ENCODE results near the gene DOC2B.
"Not testable (repeated sequence)": the region's sequence is repeated elsewhere in the genome, so short reads cannot be mapped to it uniquely, and the experiment has no call there.

DOC2B gene

DNA sequence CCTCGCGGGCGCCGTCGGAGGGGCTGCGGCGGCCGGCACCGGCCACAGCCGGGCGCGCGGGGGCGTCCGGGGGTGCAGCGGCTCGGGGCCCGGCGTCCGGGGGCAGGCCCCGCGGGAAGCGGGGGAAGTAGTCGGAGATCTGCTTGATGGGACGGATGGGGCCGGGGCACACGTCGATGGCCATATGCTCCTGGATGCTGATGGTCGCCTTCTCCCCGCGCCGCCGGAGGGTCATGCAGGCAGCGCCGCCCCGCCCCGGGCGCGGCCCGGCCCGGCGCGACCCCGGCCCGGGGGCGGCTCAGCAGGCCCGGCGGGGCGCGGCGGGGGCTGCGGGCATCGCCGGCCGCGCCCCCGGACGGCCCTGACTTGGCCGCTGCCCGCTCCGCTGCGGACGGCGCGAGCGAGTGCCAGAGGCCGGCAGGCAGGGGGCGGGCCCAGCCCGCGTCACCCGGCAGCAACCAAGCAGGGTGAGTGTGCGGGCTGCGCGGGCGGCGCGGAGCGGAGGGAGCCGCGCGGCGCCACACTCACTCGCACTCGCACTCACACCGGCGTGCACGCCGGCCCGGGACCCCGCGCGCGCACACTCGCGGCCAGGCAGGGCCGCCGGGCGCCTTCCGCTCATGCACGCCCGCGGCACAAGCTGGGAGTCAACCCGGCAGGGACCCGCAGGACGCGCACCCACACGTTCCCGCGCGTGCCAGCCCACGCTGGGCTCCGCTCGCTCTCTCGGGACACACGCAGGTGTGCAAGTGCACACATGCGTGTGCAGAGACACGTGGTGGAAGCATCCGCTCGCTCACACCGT is at the start of gene DOC2B:
DOC2B (minus strand) TSS at position 406 of the 805 bp plus-strand sequence; CDS start at position 235, 171 bp downstream.
- no peak for DNase-seq

DNA sequence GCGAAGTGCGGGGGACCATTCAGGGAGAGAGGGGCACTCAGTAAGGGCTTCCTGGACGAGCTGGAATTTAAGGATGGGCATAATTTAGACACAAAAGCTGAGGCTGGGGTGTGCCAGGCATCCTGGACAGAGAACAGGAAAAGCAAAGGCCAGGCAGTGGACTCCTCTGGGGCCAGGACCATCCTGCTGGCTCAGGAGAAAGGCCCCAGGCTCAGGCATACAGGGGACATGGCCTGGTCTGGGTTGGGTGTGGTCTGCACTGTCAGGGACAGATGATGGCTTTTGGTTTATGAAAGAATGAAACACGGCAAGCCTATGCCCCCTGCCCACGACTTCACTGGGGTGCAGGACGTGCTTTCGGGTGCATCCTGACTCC is 48.9 kb upstream of the DOC2B start:
- no peak for DNase-seq

DNA sequence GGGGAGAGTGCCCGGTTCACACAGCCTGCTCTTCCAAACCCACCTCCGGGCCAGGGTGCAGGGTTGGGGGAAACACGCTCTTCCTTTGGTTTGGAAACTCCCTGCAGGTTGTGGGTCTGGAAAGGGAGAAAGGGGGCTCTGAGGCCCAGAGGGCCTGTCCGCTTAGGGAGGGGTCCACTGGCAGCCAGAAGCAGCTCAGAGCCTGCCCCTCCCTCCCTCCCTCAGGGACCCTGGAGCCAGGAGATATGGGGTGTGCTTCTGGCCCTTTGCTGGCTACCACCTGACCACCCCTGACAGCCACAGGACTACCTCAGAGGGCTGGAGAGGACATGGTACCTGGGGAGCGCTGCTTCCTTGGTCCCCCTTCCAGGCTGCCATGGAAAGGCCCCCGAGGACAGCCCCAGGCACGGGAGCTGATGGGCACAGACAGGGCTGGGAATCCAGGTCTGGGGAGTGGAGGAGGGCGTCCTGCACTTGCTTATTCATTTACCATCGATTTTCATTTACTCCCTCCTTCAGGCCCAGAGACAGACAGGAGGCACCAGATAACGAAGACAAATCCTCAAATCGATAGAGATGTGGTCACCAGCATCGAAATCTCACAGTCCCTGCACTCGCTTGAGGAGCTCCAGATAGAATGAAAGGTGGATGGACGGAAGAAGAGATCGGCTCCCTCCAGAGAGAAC is 48.4 kb upstream of the DOC2B start:
- DNase-seq: no peak

DNA sequence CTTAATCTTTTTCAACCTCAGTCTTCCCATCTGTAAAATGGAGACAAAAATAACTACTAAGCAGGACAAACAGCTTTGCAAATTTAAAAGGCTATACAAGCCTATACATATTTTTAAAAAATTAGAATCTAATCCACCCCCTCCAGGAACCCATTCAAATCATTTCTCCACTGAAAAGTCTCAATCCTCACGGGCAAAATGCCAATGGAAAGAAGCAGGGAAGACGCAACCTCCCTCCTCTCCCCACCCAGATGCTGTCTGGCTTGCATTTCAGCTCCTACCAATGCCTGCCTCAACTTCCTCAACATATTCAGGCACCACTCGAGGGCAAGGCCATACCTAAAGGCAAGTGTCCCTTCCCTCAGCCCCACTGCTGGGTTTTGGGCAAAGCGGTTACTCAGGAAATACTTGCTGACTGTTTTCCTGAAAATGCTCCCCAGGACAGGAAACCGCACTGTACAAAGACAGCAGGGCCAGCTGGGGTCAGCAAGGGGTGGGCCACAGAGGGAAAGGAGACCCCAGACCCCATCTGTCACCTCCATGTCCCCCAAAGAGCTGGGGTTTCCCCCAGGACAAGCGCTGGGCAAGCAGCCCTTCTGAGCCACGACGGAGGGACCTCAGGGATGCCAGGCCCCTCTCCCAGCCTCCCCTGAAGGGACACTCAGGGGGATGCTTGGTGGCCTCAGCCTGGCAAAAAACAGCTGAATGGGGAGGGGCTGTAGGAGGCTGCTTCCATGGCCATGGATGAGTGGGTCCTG is 47.7 kb upstream of the DOC2B start:
- DNase-seq: no peak

DNA sequence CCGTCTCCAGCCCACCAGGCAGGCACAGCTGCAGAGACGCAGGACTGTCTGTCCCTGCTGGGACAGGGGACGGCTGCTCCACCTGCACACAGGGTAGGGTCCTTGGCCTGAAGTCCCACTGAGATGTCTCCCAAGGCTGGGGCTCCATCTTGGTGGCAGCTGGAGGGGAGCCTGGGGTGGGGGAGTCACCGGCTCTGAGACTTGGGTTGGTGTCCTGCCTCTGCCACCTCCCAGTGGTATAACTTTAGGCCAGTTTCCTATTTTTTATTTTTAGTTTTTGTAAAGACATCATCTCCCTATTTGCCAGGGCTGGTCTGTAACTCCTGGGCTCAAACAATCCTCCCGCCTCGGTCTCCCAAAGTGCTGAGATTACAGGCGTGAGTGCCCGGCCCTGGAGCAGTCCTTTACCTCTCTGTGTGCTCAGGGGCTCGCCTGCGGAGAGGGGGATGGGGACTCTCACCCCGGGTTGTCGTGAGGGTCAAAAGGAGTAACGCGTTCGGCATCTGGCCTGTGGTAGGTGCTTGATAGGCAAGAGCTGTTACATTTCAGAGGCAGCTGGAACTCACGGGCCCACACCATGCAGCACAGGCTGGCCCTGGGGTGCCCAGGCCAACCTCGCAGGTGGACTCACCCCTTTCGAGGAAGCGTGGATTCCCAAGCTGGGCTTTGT is 46.6 kb upstream of the DOC2B start:
- no peak for DNase-seq

DNA sequence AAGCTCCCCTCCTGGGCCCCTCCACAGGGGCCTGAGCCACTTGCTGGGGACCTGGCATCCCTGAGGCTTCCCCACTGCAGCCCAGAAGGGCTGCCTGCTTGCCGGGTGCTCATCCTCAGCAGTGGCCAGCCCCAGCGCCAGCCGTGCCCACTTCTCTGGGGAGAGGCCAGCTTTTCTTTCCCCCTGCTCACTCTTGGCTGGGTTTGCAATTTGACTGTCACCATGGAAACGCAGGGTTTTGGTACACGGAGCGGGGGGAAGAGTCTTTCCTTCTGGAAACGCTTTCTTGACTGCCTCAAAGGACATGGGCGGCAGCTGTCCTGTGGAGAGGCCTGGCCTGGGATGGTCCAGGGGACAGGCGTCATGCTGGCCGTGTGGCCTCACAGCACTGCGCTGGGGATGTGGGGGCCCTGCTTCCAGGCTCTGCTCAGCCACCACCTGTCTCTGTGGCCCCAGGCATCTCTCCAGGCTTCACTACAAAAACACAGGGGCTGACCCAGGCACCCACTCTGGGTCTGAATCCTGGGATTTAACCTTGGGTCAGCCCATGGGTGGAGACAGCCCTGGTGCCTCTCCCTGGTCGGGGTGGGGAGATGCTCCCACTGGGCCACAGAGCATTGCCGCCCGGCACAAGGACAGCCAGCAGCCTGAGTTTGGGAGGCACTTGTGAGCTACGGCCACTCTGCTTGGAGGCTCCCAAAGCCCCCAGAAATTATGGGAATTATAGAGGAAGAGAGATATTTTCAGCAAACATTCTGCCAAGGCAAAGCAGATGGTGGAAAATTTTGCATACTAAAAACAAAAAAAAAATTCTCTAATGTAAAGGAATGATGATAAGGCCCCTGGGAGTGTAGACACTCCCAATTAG is 45.9 kb upstream of the DOC2B start:
- no peak for DNase-seq

DNA sequence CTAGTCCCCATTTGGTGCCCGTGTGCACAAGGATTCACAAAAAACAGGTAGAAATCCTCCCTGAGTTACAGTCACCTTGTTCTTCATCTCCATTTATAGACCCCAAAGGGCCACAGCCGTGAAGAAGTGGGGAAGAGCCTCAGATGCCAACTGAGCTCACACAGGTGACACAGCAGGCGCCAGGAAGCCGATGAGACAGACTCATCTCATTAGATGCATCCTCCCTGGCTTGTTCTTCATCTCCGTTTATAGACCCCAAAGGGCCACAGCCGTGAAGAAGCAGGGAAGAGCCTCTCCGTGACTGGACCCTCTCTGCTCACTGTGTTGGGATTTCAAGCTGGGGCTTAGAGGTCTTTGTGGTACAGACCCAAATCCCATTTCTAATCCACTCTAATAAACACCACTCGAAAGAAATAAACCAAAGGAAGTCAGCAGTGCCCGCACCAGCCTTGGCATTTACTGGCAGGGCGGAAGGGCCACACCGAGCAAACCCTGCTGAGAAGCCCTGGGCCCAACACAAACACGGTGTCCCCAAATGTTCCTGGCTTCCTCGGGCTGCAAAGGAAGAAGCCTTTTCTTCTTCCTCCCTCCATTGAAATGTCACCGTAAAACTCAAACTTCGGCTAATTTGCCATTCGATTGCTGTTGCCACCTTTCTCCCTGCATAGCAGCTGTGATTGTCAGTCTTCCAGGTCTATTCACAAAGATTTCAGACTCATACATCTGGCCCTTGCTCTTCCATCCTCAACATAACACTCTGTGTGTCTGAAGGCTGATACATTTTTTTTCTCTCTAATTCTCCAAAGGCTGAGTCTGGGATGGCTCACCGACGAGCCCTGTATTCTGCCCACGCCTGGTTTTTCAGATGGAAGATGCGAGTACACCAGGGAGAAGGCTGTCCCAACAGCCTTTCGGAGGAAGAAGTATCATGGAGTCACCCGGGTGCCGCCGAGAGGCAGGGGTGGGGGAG is 44.9 kb upstream of the DOC2B start:
- DNase-seq: no peak

DNA sequence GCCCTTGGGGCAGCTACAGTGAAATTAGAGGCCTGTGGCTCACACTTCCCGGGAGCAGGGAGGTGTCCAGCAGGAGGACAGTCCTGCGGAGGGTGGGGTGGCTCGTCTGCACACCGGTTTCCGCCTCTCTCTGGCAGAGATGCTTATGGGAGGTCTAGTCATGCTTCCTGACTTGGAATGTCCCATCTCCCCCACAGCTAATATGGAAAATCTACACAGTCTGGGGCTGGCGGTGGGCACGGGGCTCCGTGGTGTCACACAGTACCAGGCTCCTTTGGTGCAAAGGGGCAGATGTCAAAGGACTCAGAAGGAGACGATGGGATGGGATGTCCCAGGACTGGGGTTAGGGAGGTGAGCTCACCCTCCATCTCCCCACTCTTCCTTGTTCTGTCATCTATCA is 44.1 kb upstream of the DOC2B start:
- DNase-seq: no peak

DNA sequence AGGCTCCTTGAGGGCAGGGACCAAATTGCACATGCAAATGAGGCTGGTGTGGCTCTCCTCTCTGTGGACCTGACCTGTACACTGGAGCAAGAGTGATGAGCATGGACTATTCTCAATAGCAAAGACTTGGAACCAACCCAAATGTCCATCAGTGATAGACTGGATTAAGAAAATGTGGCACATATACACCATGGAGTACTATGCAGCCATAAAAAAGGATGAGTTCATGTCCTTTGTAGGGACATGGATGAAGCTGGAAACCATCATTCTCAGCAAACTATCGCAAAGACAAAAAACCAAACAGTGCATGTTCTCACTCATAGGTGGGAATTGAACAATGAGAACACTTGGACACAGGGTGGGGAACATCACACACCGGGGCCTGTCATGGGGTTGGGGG is 43.1 kb upstream of the DOC2B start:
- DNase-seq: not testable (repeated sequence)

DNA sequence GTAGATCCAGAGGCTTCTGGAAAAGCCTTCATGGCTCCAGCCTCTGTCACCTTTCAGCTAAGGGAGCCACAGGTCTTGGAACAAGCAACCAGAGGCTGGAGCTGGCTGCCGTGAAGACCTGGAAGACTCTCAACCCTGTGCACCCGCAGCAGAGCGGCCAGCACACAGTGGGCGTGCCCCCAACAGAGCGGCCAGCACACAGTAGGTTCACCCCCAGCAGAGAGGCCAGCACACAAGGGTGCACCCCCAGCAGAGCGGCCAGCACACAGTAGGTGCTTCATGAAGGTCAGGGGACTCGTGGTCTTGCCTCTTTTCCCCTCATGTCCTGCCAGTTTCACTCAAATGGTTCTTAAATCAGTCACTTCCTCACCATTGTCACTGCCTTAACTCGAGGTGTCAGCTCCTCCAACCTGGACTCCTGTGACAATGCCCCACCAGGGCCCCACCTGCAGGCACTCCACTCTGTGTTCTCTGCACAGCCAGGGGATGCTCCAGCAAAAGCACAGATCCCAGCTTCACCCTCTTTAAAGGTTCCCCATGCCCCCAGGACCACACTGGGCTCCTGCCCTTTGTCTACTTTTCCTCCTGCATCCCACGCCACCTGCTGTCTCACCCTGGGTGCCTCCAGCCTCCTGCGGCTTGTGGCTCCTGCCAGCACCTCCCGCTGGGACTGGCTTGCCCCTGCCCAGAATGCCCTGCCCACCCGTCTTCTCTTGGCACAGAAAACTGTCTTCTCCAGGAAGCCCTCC is 42.4 kb upstream of the DOC2B start:
- DNase-seq: no peak

DNA sequence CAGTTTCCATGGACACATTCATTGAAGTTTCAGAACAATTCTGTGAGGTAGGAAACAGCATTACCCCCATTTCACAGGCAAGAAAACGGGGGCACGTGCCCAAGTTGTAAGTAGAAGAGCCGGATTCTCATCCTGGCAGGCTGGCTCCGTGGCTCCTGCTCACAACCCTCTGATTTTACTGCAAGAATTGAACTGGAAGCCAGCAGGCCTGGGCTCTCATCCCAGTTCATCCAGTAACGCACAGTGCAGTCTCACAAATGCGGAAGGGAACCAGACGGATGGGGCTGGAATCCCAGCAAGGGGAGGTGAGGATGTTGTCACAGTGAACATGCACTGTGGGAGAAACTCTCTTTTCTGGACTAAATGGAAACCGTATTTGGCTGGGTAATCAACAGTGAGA is 40.7 kb upstream of the DOC2B start:
- no peak for DNase-seq

DNA sequence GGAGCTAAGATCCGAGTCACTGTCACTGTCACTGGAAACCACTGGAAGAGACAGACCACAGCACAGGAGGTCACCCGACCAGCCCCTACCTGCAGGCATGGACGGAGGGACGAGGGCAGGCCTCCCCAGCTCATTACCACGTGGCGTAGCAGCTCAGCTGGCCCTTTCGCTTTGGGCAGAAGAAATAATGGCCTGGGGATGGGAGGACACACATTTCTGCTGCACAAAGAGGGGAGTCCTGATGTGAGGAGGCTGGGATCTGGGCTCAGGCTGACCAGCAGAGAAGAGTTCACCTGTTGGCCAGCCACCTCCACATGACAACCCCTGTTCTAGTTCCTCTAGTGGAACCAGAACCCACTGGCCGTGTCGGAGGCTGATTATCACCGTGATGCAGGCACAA is 38.2 kb upstream of the DOC2B start:
- DNase-seq: no peak

DNA sequence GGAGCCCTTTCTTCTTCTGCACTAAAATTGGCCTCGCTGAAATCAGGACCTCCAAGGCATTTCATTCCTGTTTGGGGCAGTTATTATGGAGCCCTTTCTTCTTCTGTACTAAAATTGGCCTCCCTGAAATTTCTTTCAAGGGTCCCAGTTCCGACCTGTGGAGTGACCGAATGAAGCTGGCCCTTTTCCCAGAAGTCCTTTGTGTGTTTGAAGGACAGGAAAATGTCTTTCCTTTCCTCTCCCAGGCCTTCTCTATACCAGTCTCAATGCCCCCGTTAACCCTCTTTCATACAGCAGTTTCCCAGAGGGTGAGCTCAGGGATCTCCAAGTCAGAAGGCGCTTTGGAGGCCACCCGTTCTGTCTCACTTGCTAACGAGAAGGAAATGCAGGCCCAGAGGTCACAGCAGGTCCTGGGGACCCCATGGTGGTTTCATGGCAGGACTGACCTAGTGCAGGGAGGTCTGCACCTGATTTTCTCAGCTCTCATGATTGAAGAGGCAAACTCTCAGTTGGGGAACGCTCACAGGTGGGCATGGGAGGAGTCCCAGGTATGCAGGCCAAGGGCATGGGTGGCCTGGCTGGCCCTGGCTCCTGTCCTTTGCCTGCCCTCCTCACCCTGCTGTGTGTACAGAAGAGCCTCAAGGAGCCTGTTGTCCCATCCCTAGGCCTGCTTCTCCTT is 37.1 kb upstream of the DOC2B start:
- DNase-seq: no peak

DNA sequence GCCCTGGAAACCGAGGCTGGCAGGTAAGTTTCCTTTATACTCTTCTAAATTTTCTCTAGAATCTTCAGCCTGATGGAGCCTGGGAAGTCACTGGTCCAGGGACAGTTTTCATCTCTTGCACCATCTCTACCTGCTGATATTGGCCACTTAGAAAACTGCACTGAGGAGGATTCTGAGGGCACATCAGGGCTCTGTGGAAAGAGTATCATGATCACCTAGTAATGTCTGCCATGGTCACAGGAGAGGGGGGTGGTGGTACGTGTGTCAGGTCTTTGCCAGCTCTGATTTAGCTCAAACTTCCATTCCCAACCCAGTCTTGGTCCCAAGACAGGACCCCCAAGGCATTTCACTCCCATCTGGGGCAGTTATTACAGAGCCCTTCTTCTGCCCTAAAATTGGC is 35.2 kb upstream of the DOC2B start:
- no peak for DNase-seq

DNA sequence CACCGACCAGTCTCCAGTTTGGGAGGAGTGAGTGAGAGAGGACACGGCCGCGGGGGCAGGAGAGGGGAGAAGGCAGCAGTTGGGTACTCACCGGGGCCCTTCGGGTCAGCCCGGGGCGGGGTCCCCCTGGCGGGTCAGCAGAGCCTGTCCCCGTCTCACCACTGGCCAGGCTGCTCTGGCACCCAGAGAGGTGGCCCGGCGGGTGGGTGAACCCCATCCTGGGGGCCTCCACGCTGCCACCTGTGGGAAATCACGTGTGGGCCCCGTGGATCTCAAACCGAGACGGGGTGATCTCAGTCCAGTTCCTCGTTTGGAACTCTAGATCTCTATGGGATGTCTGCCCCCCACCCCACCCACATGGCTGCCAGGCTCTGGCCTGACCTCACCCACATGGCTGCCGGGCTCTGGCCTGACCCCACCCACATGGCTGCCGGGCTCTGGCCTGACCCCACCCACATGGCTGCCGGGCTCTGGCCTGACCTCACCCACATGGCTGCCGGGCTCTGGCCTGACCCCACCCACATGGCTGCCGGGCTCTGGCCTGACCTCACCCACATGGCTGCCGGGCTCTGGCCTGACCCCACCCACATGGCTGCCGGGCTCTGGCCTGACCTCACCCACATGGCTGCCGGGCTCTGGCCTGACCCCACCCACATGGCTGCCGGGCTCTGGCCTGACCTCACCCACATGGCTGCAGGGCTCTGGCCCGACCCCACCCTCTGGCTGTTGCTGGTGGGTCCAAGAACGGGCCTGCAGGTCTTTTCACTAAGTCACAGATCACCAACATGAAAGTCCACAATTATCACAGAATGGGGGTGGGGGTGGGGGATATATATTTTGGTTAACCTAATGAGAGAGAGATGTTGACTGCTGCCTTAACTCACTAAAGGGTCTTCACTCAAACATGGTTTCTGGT is 34.4 kb upstream of the DOC2B start:
- DNase-seq: not testable (repeated sequence)

DNA sequence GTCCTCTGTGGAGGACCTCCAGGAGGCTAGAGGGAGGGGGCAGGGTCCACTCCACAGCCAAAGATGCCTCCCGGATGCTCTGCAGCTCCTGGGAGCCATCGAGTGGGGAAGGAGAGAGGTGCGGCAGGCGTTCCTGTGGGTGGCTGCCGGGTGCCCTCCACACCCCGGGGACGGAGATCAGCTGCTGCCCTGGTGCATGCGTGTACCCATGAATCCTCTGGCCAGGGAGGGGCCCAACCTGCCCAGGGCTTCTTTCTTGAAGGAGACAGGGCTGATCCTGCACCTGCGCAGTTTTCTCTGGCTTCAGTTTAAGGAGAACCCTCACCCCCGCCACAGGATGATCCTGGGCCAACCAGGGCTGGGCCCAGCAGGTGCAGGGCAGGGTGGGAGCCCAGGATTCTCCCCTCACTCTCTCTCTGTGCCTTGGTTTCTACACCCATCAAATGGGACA is 33.5 kb upstream of the DOC2B start:
- DNase-seq: no peak

DNA sequence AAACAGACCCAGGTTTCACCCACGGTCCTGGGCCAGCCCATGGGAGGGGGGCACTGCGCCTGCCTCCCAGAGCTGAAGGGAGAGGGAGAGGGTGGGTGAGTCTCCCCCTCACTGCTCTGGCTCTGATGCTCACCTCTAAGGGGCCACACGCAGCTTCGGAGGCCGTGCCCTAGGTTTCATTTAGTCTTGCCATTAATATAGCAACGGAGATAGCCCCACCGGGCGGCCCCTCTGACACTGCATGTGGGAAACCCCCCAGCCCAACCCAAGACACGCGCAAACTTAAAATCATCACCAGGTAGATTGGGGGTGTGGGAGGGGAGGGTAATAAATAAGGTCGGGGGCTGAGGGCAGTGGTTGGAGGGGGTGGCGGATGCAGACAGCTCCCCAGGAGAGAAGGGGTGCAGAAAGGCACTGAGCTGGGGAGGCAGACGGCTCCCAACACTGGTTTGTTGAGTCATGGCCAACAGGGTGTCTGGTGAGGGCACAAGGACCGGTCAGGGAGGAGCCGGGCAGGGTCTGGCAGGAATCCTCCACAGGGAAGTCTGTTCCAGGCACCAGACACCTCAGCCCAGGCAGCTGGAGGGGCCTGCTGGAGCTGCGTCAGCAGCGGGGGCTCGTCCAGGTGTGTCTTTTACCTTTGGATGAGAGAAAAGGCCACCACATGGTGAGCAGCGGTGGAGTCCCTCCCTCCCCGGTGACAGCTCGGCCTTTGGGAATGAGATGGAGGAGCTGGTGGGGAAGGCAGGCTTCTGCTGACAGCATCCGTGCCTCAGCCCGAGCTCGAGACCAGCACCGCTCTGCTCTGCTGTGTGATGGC is 32.0 kb upstream of the DOC2B start:
- DNase-seq: no peak

DNA sequence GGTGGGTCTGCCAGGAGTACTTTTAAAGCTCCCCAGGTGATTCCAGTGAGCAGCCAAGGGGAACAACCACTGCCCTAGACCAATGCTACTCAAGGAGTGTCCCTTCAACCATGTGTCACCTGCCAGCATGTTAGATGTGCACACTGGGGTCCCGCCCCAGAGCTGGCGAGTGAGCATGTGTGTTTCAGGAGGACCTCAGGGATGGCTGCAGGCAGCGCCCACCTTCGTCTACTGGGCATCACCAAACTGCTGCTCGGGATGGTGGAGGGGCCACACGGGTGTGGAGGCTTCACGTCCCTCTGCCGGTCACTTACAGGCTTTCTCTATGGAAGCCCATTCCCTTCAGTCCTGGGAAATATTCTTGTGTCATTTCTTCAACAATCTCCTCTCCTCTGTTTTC is 29.0 kb upstream of the DOC2B start:
- DNase-seq: no peak

Measured in NCI-H2171 (cell line).